HG03039 (cell line): ENCODE results near the gene CMBL.
"Not testable (repeated sequence)": the region's sequence is repeated elsewhere in the genome, so short reads cannot be mapped to it uniquely, and the experiment has no call there.

Source experiments
- ATAC-seq: cut with Tn5 transposase; IDR thresholded peaks from one replicate; pipeline ENCODE4 v1.9.1; 2021; ENCODE audit warnings: mild to moderate bottlenecking, moderate library complexity; ENCODE audit not compliant: unreplicated experiment

CMBL gene

GRCh38 chr5:10262121-10262774 lies 45.5 kb downstream of the CMBL start:
- no peak for ATAC-seq

- no peak for ATAC-seq
Measured at GRCh38 chr5:10261065-10261464, 46.6 kb downstream of the CMBL start.

GRCh38 chr5:10259899-10260298 lies 47.8 kb downstream of the CMBL start:
- no peak for ATAC-seq

GRCh38 chr5:10257870-10258269 lies 49.8 kb downstream of the CMBL start:
- ATAC-seq, result no peak

- ATAC-seq, result no peak
Measured at GRCh38 chr5:10254686-10255085, 53.0 kb downstream of the CMBL start.

GRCh38 chr5:10253390-10253789 lies 54.3 kb downstream of the CMBL start:
- ATAC-seq, result no peak

GRCh38 chr5:10251405-10251804 lies 56.3 kb downstream of the CMBL start:
- ATAC-seq, result no peak

- peak; percentile 9 for ATAC-seq
Measured at GRCh38 chr5:10250806-10251276, 56.9 kb downstream of the CMBL start.

- peak; percentile 67 for ATAC-seq
Measured at GRCh38 chr5:10249948-10250805, 57.5 kb downstream of the CMBL start, which contains the start of gene CCT5. Gene CCT5 (plus strand): TSS chr5:10250280. CDS start chr5:10250341, 61 bp downstream.

- ATAC-seq, result peak; percentile 0
Measured at GRCh38 chr5:10248378-10249260, 59.1 kb downstream of the CMBL start.

GRCh38 chr5:10247217-10247616 lies 60.5 kb downstream of the CMBL start:
- ATAC-seq, result not testable (repeated sequence)

GRCh38 chr5:10246761-10247160 lies 60.9 kb downstream of the CMBL start:
- ATAC-seq, result no peak

- ATAC-seq, result no peak
Measured at GRCh38 chr5:10244342-10244944, 63.3 kb downstream of the CMBL start.

- no peak for ATAC-seq
Measured at GRCh38 chr5:10243660-10244240, 64.0 kb downstream of the CMBL start.

- ATAC-seq, result no peak
Measured at GRCh38 chr5:10235350-10235749, 72.4 kb downstream of the CMBL start.

GRCh38 chr5:10233505-10233904 lies 74.2 kb downstream of the CMBL start:
- no peak for ATAC-seq

GRCh38 chr5:10233011-10233410 lies 74.7 kb downstream of the CMBL start:
- ATAC-seq, result no peak

- no peak for ATAC-seq
Measured at GRCh38 chr5:10232386-10232785, 75.3 kb downstream of the CMBL start.

- ATAC-seq, result no peak
Measured at GRCh38 chr5:10229306-10230048, 78.2 kb downstream of the CMBL start.

- ATAC-seq, result no peak
Measured at GRCh38 chr5:10228288-10228687, 79.4 kb downstream of the CMBL start.
